Esophagus muscularis mucosa (tissue), 3 donors: ENCODE measurements around the gene FOXC2.

Experiments used
- CTCF ChIP-seq, 3 experiments: fragments of 200-600 bp in 2 of 3; fragments of 450-650 bp in 1 of 3; sonication (generic) in 2 of 3; IDR thresholded peaks; one replicate each; pipeline ENCODE4 v1.5.1; 2017 to 2019; ENCODE audit warnings: antibody characterized with exemption in 3 of 3, mild to moderate bottlenecking in 2 of 3, moderate library complexity in 1 of 3
- POLR2A ChIP-seq: fragments of 450-650 bp; IDR thresholded peaks from one replicate; pipeline ENCODE4 v1.6.1; 2017; ENCODE audit warnings: antibody characterized with exemption, moderate library complexity, mild to moderate bottlenecking, low read depth

GRCh38 chr16:86573646-86574508, 7.2 kb downstream of the FOXC2 start:
- TF ChIP-seq POLR2A (no peak), CTCF (IDR thresholded peaks at IDR 0.05) (no peak)
